Panc1 (cell line): ENCODE measurements around the gene BSX. TPM values are rescaled to one million over a fixed set of nuclear protein-coding genes. Genes with fewer than 3 reads are reported as not detected.

Source experiments
- ATAC-seq: fragments of 200-7000 bp; cut with Tn5 transposase; 2 replicates; pipeline ENCODE4 v1.9.1; 2020; ENCODE audit warnings: mild to moderate bottlenecking, moderate library complexity
- BruUV-seq: library from RNA; stranded (reverse); fragments of 400-500 nt; replicated peaks from 2 replicates; lab custom pipeline; 2021; lab: Mats Ljungman, UMichigan
- CTCF ChIA-PET: fragments of 300-600 bp; sonication (Branson Sonifier 250); formaldehyde crosslinking; loops from one replicate; lab custom pipeline; 2022; ENCODE audit warnings: antibody characterized with exemption; lab: Charles Lee
- POLR2A ChIA-PET: fragments of 300-600 bp; sonication (Branson Sonifier 250); formaldehyde crosslinking; loops from one replicate; lab custom pipeline; 2022; ENCODE audit warnings: antibody characterized with exemption; lab: Charles Lee
- DNase-seq: peaks from one replicate; pipeline ENCODE4 v3.0.0-alpha.2; 2010; ENCODE audit warnings: low read depth, low spot score
- H3K27ac ChIP-seq: 2 replicates; pipeline ENCODE4 v1.5.1; 2011; ENCODE audit warnings: mild to moderate bottlenecking, low read length, inconsistent platforms
- H3K27me3 ChIP-seq: fragments of 200-500 bp; sonication (Bioruptor generic); 2 replicates; pipeline ENCODE4 v1.6.0; 2014; ENCODE audit warnings: low read length, inconsistent platforms; ENCODE audit not compliant: control insufficient read depth, insufficient read depth
- H3K36me3 ChIP-seq: fragments of 200-500 bp; sonication (Bioruptor generic); 2 replicates; pipeline ENCODE4 v1.5.1; 2014; ENCODE audit warnings: inconsistent platforms, mild to moderate bottlenecking, low read length, moderate library complexity; ENCODE audit not compliant: control insufficient read depth, insufficient read depth
- H3K4me1 ChIP-seq: 2 replicates; pipeline ENCODE4 v1.5.1; 2011; ENCODE audit warnings: inconsistent platforms, mild to moderate bottlenecking, low read length, moderate library complexity; ENCODE audit not compliant: control insufficient read depth, insufficient read depth
- H3K4me3 ChIP-seq, 2 experiments: 2 replicates each; pipeline ENCODE4 v1.5.1; 2011 to 2012; ENCODE audit warnings: low read depth in 2 of 2, low read length in 2 of 2, mild to moderate bottlenecking in 2 of 2, inconsistent platforms in 1 of 2, moderate library complexity in 1 of 2
- H3K9me3 ChIP-seq: fragments of 200-500 bp; sonication (Bioruptor generic); 2 replicates; pipeline ENCODE4 v1.5.1; 2014; ENCODE audit warnings: low read depth, mild to moderate bottlenecking, inconsistent platforms, low read length, moderate library complexity; ENCODE audit not compliant: control insufficient read depth, insufficient read depth
- POLR2AphosphoS5 ChIP-seq: IDR thresholded peaks from 2 replicates; pipeline ENCODE4 v1.6.1; 2012; ENCODE audit warnings: mild to moderate bottlenecking, low read depth, low read length, moderate library complexity
- SIN3A ChIP-seq: IDR thresholded peaks from 2 replicates; pipeline ENCODE4 v1.6.1; 2012; ENCODE audit warnings: low read depth, mild to moderate bottlenecking, low read length, moderate library complexity, borderline replicate concordance; ENCODE audit not compliant: insufficient read depth
- TCF7L2 ChIP-seq: IDR thresholded peaks from 2 replicates; pipeline ENCODE4 v1.6.1; 2011; ENCODE audit warnings: mild to moderate bottlenecking, low read depth, low read length, inconsistent platforms
- in situ Hi-C: cut with HindIII; loops from 2 replicates; pipeline ENCODE4 v1.10.0; 2016; ENCODE audit warnings: low sequenced_read_pairs, low pct_unique_long_range_greater_than_20kb
- intact Hi-C: fragments of 100-400 bp; cut with micrococcal nuclease; formaldehyde crosslinking; loops from one replicate; pipeline ENCODE4 v1.10.0; 2022; ENCODE audit not compliant: unreplicated experiment
- total RNA-seq: library from RNA; stranded (reverse); gene quantifications from one replicate; pipeline ENCODE4 v1.2.1, GENCODE V29; 2021; ENCODE audit not compliant: unreplicated experiment
- TF ChIP-seq, protein P1 (sequence below): fragments of 450-650 bp; IDR thresholded peaks from 2 replicates; pipeline ENCODE4 v1.5.1; 2017; ENCODE audit warnings: mild to moderate bottlenecking
- TF ChIP-seq, protein P2 (sequence below), 2 experiments: IDR thresholded peaks; 2 replicates each; pipeline ENCODE4 v1.6.1; 2011 to 2012; ENCODE audit warnings: low read depth in 2 of 2, control low read depth in 1 of 2, low read length in 1 of 2, mild to moderate bottlenecking in 1 of 2, moderate library complexity in 1 of 2; ENCODE audit not compliant: insufficient read depth in 1 of 2

BSX gene
- total RNA-seq, 1 experiment from 2014 or later = not detected

DNA sequence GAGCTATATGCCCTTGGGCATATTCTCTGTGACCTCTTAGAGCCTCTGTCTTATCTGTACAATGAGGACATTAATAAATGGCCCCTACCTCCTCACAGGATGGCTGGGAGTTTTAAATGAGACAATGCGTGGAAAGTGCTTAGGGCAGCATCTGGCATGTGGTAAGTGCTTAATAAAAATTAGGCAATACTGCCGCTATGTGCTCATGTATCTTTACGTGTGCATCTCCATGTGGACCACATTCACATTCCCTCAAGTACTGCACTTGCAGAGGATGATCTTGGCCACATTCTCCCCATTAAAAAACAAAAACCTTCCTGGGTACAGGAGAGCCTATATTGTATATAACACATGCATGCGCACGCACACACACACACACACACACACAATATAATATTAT lies 19.1 kb upstream of the BSX start:
- no peak overlapping the region for H3K4me3 ChIP-seq
- no peak overlapping the region for H3K27ac ChIP-seq
- POLR2A ChIA-PET = no interaction called here
- no peaks in the 10 kb centered on the region for H3K9me3 ChIP-seq
- no peaks in the 10 kb centered on the region for H3K4me1 ChIP-seq
- DNase-seq (no peak), ATAC-seq (no peak)
- in situ Hi-C loops (no loop called here), intact Hi-C loops (no loop called here)
- BruUV-seq = no TSS peak
- CTCF ChIA-PET = interaction anchor here (0.7 kb wide), 1 partner anchor 9 kb away, joined by 6 read pairs; no protein-coding TSS in a partner anchor
- 0 out of 2 replicates have a peak, but pooled peaks cover 2% of the 10 kb centered on the region for H3K27me3 ChIP-seq
- TF ChIP-seq POLR2AphosphoS5 (no peak), SIN3A (no peak), TCF7L2 (no peak)
- TF ChIP-seq, protein P1, sequence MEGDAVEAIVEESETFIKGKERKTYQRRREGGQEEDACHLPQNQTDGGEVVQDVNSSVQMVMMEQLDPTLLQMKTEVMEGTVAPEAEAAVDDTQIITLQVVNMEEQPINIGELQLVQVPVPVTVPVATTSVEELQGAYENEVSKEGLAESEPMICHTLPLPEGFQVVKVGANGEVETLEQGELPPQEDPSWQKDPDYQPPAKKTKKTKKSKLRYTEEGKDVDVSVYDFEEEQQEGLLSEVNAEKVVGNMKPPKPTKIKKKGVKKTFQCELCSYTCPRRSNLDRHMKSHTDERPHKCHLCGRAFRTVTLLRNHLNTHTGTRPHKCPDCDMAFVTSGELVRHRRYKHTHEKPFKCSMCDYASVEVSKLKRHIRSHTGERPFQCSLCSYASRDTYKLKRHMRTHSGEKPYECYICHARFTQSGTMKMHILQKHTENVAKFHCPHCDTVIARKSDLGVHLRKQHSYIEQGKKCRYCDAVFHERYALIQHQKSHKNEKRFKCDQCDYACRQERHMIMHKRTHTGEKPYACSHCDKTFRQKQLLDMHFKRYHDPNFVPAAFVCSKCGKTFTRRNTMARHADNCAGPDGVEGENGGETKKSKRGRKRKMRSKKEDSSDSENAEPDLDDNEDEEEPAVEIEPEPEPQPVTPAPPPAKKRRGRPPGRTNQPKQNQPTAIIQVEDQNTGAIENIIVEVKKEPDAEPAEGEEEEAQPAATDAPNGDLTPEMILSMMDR = no peak
- TF ChIP-seq, protein P2, sequence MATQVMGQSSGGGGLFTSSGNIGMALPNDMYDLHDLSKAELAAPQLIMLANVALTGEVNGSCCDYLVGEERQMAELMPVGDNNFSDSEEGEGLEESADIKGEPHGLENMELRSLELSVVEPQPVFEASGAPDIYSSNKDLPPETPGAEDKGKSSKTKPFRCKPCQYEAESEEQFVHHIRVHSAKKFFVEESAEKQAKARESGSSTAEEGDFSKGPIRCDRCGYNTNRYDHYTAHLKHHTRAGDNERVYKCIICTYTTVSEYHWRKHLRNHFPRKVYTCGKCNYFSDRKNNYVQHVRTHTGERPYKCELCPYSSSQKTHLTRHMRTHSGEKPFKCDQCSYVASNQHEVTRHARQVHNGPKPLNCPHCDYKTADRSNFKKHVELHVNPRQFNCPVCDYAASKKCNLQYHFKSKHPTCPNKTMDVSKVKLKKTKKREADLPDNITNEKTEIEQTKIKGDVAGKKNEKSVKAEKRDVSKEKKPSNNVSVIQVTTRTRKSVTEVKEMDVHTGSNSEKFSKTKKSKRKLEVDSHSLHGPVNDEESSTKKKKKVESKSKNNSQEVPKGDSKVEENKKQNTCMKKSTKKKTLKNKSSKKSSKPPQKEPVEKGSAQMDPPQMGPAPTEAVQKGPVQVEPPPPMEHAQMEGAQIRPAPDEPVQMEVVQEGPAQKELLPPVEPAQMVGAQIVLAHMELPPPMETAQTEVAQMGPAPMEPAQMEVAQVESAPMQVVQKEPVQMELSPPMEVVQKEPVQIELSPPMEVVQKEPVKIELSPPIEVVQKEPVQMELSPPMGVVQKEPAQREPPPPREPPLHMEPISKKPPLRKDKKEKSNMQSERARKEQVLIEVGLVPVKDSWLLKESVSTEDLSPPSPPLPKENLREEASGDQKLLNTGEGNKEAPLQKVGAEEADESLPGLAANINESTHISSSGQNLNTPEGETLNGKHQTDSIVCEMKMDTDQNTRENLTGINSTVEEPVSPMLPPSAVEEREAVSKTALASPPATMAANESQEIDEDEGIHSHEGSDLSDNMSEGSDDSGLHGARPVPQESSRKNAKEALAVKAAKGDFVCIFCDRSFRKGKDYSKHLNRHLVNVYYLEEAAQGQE (IDR thresholded peaks at IDR 0.05; ENCODE audit: insufficient read depth in 1 of 2, low read depth in 2 of 2, low read length in 1 of 2) = no peak
- no peaks in the 10 kb centered on the region for H3K36me3 ChIP-seq

DNA sequence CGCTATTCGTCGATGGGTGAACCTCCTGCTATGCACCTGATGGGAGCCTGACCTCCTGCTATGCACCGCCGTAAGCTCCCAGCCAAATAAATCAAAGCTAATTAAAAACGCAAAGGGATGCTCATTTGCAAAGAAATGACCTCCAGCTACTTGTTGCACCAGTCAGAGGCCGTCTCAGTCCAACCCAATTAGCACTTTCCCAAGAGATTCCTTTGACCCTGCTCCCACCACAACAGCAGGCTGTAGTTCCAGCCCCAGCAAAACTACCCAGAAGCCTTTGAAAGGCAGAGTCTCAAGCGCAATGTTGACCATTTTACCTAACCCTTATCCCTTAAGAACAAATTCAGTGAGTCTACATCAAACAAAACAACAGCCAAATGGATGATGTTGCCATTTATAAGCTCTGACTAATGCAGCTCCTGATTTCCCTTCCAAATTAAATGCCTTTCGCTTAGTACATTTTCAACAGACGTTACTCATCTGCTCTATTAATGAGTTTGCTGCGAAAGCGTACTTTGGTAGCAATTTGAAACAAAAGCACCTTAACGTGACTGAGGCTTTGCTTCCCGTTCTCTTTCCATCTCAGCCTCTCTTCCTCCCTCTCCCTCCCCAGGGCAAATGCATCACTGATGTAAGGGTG lies 17.2 kb upstream of the BSX start:
- Histone ChIP-seq H3K27me3 (peaks cover 8% of the 10 kb centered on the region; the same call in 1 of the 2 replicates), H3K27ac (no peak overlapping the region), H3K36me3 (no peaks in the 10 kb centered on the region), H3K9me3 (no peaks in the 10 kb centered on the region), H3K4me3 (no peak overlapping the region), H3K4me1 (no peaks in the 10 kb centered on the region)
- no peak for ATAC-seq
- DNase-seq = no peak
- TF ChIP-seq SIN3A = no peak
- no peak for TF ChIP-seq POLR2AphosphoS5
- no peak for TF ChIP-seq TCF7L2
- TF ChIP-seq, protein P1 = no peak
- no TSS peak for BruUV-seq
- in situ Hi-C loops (no loop called here), intact Hi-C loops (no loop called here)
- ChIA-PET POLR2A (interaction anchor here (0.6 kb wide), 1 partner anchor 733 kb away, joined by 6 read pairs; no protein-coding TSS in a partner anchor), CTCF (no interaction called here)
